ENCODE results near the gene KNG1. TPM values are rescaled to one million over a fixed set of nuclear protein-coding genes. Genes with fewer than 3 reads are reported as not detected.
"Not testable (repeated sequence)": the region's sequence is repeated elsewhere in the genome, so short reads cannot be mapped to it uniquely, and the experiment has no call there.

Gene KNG1
- total RNA-seq, 1 donor from 2014 or later, result 1,019 TPM

DNA sequence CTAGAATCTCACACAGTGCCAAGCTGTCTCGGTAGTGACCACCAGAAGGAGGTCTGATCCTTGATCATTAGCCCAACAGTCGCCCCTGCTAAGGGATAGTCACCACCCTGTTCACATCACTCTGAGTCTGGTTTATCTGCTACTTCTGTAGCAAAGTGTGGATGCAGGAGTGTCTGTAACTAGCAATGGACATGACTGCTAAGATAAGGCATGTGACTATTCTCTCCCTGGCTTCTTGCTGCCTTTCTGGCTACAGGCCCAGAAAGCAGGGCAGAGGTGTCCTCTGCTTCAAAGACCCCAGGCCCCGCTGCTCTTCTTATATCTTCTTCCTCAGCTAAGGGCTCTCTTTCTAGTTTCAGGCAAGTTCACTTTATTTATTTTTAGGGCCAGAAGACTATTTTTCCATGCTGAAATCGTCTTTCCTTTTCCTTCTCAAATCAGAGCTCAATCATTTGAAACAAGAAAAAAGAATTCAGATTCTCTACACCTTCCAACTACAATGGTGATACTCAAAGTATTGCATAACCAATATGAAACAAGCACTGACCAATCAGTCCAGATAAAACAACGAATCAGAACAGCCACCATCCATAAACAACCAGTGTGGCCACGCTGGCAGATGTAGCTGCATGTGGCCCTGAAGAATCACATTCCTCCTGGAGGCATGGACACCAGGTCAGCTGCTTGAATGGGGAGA, 8.0 kb upstream of the KNG1 start:
- DNase-seq (ENCODE audit: low spot score), result no peak
- ATAC-seq, result no peak

DNA sequence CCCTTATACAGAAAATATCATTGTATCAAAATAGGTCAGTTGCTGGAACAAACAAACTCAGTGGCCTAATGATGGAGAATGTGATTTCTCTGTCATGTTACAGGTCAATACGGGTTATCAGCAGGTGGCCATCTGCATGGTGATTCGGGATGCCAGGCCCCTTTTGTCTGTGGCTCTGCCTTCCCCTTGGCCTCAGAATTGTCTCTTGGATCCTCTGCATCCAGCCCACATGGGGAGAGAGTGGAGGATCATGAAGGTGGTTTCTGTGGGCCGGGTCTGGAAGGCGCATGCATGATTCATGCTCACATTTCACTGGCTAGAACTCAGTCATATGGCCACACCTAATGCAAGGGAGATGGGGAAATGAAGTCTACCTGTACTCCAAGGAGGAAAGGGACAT, 6.5 kb upstream of the KNG1 start:
- ATAC-seq; DNase-seq (ENCODE audit: low spot score): not testable (repeated sequence)

DNA sequence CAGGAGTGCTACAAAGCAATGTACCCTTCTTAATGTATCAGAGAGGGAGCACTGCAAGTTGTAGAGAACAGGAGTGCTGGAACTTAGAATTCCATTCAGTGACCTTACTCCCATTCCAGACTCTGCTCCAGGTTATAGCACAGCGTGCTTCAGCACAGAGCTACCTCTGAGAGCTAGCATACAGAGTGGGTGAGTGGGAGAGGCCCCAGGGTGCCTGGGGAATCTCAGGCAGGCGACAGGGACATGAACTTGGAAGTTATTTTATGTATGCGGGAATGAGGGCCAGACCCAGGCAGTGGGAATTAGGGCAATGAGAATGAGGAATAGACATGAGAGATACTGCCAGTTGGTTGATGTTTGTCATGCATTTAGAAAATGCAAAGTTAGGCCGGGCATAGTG, 3.7 kb upstream of the KNG1 start:
- DNase-seq (ENCODE audit: low spot score), result no peak
- no peak for ATAC-seq

DNA sequence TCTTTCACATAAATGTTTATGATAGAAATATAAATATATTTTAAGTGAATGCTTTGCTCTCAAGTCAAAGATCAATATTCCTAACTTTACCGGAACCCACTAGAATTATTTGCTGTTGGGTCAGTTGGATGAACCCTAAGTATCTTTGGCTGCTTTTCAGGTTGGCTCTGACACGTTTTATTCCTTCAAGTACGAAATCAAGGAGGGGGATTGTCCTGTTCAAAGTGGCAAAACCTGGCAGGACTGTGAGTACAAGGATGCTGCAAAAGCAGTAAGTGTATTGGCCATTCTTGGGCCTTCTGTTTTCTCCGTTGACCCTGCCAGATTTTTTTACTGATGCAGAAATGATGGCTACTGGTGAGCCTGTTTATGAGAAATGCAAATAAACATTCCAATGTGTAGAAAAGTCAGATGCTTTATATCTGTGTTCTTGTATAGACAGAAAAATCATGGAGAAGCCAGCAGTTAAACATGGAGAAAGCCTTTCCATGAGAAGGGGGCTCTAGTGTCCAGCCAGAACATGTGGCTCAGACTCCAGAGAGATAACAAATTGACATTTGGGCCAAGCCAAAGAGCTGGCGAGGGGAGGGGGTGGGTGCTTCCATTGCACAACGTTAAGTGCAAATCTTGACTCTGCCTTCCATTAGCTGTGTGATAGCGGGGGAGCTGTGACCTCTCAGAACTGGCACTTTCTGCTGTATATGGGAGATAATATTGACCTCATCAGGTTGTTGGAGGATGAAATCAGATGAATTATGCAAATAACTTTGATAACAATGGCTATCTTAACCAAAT, 3.0 kb downstream of the KNG1 start:
- DNase-seq (ENCODE audit: low spot score), result peak; percentile 83
- peak; percentile 64 for ATAC-seq

DNA sequence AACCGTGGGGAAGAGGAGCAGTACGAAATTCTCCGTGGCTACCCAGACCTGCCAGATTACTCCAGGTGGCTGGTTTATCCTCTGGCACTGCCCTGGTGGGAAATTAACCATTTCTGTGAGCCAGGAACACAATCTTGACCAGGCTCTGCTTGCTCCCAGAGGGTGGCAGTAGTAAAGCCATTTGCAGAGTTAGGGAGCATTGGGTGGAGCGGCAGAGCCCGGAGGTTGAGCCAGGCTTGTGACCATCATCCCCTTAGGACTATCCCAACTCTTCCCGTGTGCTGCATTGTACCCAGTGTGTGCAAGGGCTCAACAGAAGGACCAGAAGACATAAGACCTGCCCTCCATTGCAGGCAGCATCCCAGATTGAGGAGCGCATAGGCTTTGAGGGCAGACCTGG, 5.3 kb downstream of the KNG1 start:
- DNase-seq (ENCODE audit: low spot score), result no peak
- ATAC-seq, result peak; percentile 2

DNA sequence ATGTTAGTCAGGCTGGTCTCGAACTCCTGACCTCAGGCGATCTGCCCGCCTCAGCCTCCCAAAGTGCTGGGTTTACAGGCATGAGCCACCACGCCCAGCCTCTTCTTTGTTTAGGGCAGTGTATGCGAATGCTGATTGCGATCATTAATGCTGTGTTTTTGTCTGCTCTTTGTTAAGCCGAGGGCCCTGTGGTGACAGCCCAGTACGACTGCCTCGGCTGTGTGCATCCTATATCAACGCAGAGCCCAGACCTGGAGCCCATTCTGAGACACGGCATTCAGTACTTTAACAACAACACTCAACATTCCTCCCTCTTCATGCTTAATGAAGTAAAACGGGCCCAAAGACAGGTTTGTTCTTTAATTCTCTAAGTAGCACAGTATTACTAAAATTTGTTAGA, 7.8 kb downstream of the KNG1 start:
- ATAC-seq, result no peak
- DNase-seq (ENCODE audit: low spot score), result no peak

DNA sequence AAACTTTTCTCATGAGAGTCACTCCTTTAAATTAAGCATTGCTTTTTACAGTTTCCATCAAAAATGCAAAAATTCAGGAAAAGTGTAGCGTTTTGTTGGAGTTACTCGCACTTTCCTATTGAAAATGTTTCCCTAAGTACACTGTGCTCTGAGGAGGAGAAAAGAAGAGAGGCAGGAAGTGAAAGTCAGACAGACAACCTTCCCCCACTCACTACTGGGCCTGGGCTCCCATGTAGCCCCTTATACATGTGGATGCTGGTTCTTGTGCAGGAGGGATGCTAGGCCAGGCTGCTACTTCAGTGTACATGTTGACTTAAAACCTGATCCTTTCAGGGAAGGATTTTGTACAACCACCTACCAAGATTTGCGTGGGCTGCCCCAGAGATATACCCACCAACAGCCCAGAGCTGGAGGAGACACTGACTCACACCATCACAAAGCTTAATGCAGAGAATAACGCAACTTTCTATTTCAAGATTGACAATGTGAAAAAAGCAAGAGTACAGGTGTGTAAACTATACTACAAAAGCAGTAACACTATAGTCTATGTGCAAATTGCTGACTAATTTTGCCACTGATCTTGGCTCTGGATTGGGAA, 15.1 kb downstream of the KNG1 start:
- DNase-seq (ENCODE audit: low spot score), result no peak
- peak; percentile 14 for ATAC-seq

DNA sequence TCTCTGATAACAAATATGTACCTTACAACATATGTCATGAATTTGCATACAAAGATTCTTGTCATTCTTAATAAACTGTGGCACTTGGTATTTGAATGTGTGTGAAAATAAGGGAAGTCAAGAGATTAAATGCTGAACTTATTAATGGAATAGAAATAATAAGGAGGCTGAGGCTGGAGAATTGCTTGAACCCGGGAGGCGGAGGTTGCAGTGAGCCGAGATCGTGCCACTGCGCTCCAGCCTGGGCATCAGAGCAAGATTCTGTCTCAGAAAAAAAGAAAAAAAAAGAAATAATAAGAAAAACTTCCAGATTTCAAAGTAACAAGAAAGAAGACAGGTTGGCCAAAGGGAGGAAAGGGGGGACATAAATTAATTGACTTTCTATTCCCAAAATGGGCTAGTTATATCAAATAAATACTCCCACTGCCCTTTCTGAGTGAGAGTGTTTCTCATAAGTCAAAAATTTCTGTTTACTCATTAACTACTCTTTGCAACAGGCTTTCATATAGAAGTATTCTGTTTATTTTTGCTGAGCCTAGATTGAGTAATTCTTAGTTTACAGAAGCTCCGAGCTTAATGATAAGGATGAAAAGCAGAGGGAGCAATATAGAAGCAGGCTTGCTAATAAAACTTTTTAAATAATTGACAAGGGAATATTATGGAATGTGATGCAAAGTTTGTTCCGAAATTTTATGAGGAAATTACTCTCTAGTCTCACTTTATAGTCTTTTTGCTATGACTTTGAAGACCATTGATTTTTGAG, 25.6 kb downstream of the KNG1 start:
- DNase-seq (ENCODE audit: low spot score), result peak; percentile 29
- peak; percentile 38 for ATAC-seq

DNA sequence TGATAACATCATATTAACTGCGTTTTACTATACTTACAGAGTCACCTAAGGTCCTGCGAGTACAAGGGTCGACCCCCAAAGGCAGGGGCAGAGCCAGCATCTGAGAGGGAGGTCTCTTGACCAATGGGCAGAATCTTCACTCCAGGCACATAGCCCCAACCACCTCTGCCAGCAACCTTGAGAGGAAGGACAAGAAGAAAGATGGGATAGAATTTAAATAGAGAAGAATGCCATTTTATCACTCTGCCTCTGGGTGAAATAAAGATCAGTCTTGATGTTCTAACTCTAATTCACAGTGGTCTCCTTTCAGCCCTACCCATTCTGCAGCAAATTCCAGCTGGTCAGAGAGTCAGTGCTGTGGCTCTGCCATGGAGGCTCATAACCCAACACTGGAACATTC, 26.5 kb downstream of the KNG1 start:
- no peak for ATAC-seq
- DNase-seq (ENCODE audit: low spot score), result peak; percentile 36

DNA sequence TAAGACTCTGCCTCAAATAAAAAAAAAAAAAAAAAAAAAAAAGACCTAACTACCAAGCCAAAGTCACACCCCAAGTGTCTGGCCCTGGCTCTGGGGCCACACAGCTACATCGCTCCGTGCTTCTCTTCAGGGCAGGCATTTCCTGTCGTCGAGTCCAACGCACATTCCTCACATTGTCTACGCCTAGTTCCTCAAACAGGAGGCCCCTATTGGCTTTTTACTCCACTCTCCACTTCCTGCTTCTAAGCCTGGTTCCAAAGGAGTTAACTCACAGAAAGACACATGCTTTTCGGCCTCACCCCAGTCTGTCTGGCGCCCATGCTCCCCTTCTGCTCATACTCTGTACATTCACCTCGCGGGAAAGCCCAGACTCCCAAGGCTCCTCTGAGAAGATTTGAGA, 28.8 kb downstream of the KNG1 start:
- ATAC-seq (peak; percentile 66), DNase-seq (ENCODE audit: low spot score) (peak; percentile 54)

DNA sequence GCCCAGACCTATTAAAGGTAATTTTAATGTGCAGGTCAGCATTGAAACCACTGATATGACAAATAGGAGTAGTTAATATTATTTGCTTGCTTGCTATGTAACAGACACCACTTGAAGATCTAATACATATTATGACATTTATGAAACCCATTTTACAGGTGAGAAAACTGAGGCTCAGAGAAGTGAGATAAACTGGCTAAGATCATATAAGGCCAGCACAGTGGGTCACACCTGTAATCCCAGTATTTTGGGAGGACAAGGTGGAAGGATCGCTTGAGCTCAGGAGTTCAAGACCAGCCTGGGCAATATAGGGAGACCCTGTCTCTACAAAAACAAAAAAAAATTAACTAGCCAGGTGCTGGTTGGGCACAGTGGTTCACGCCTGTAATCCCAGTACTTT, 33.2 kb downstream of the KNG1 start:
- no peak for ATAC-seq

DNA sequence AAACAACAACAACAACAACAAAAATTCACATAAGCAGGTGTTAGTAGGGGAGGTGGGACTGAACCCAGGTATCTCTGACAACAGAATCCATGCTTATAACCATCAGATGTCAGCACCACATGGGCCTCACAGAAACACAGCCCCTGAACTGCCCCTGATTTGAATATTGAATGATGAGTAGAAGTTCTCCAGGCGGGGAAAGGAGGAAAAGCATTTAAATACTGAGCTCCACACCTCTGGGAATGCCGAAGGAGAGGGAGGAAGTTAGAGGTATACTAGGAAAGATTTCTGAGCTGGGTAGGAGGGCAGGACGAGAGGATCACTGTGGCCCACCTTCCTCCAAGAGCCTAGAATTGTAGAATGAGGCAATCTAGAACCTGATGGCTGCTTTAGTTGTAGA, 34.3 kb downstream of the KNG1 start:
- DNase-seq (ENCODE audit: low spot score) (no peak), ATAC-seq (no peak)

More for the DNA sequence above, 33.2 kb downstream of the KNG1 start:
- DNase-seq (ENCODE audit: low spot score), result no peak

DNA sequence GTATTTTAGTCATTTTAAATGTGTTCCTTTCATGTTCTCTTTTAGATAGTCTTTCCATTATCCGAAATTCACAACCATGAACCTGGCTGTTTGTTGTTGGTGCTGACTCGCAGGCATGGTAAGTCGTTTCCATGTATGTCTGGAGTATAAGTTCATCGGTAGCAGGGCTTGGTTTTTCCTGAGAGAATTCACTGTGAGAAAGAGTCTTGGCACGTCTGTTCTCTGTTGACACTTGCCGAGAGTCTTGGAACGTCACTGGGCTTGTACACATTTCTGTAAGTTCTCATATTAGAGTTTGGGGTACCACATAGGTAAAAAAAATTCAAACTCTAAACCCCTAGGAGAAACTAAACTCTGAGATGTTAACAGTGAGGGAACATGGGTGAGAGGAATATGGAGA, 36.8 kb downstream of the KNG1 start:
- DNase-seq (ENCODE audit: low spot score), result no peak
- no peak for ATAC-seq

DNA sequence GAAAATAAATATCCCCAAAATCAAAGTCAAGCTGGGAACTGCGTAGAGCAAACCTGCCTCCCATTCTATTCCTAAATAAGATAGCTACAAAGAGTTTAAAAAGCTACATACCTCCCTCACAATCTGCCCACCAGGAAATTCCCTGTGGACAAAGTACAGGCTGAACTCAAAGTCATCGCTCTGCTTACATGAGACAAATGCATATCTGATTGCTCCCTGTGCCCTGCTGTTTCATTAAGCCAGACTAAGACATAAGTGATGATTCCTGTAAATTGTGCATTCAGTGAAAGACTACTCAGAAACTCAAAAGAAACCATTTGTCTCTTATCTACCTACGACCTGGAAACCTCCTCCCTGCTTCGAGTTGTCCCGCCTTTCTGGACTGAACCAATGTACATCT, 37.7 kb downstream of the KNG1 start:
- DNase-seq (ENCODE audit: low spot score) (no peak), ATAC-seq (no peak)

DNA sequence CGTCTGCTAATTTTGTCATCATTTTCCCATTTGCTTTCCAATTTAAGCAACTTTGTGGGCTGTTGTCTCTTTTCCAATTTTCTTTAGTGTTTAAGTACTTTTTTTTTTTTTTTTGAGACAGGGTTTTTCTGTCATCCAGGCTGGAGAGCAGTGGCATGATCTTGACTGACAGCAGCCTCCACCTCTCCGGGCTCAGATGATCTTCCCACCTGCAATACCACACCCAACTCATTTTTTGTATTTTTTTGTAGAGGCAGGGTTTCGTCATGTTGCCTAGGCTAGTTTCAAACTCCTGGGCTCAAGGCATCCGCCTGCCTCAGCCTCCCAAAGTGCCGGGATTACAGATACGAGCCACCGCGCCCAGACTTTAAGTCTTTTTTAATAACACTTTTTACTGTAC, 40.1 kb downstream of the KNG1 start:
- ATAC-seq (no peak), DNase-seq (ENCODE audit: low spot score) (no peak)

DNA sequence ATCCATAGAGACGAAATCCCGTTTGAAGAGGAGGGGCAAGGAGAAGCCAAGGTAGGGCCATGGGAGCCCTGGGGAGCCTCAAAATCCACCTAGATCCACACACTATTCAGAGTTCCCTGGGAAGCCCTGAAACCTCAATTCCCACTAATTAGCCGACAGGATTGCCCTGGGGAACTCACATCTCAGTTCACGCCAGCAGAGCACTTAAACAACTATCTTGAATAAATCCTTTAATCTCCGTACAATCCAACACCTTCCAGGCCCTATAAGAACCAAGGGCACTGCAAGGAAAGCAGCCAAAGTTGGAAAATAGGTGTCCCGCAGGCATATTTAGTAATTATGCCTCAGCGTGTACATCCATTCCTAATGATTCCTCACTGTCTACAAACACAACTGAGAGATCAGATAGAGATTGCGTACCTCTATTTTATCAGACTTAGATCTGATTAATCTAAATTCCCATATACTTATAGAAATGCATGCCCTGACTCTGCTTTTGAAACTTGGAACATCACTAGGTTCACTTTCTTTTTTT, 40.6 kb downstream of the KNG1 start:
- ATAC-seq (no peak), DNase-seq (ENCODE audit: low spot score) (no peak)

DNA sequence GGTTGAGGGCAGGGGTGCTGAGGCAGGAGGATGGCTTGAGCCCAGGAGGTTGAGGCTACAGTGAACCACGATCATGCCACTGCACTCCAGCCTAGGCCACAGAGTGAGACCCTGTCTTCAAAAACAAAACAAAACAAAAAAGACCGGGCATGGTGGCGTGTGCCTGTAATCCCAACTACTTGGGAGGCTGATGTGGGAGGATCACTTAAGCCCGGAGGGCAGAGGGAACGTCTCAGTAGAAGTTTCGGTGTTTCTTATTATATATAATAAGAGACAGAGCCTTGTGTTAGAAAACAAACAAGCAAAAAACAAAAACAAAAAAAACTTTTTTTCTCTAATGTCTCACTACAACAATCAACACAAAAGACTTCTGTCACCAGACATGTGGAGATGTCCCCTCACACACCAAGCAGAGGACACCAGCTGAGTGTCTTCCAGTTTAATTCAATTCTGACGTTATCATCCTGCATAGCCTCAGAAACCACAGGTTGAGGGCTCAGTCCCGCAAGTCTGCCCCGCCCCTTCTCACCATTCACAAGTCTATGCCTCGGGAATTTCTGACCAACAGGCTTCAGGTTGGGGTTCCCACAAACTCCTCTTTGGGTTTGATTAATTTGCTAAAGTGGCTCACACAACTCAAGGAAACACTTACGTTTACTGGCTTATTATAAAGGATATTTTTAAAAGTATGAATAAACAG, 42.2 kb downstream of the KNG1 start:
- no peak for ATAC-seq

DNA sequence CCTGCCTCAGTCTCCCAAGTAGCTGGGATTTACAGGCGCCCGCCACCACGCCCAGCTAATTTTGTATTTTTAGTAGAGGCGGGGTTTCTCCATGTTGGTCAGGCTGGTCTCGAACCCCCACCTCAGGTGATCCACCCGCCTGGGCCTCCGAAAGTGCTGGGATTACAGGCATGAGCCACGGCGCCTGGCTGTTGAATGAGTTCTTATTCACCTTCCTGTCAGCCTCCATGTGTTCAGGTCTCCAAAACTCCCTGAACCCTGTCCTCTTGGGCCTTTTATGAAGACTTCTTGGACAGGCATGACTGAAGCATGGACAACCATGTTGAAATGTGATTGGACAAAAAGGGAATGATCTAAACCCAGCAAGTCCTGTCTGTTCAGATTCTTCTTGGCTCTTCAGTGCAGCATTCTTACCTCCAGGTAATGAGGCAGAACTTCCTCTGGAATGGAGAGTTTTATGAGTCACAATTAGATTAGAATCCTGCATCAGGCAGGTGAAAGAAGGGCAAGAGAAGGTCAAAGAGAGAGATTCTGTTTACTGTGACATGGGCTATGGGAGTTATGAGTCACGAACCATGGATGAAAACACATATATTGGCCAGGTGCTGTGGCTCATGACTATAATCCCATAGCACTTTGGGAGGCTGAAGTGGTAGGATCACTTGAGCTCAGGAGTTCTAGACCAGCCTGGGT, 43.1 kb downstream of the KNG1 start:
- ATAC-seq, result no peak
- no peak for DNase-seq (ENCODE audit: low spot score)

More for the DNA sequence above, 42.2 kb downstream of the KNG1 start:
- no peak for DNase-seq (ENCODE audit: low spot score)

DNA sequence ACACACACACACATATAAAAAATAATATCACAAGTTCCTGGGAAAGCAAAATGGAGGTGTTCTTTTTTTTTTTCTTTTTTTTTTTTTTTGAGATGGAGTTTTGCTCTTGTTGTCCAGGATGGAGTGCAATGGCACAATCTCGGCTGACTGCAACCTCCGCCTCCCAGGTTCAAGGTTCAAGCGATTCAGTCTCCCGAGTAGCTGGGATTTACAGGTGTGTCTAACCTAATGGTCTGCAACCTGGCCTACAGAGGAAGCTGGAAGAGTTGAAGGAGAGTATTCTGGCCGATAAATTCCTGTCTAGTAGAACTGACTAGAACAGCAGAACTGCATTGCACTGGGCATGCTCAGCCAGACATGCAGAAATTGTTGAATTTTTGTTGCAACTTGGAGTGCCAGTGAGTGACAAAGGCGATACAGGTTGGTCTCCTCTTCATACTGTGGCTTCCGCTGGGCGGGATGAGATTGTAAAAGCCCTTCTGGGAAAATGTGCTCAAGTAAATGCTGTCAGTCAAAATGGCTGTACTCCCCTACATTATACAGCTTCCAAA, 43.8 kb downstream of the KNG1 start:
- DNase-seq (ENCODE audit: low spot score) (no peak), ATAC-seq (peak; percentile 78)
